Fibroblast of upper back skin (primary cell): Measurements from ENCODE around the gene PRTFDC1.

ENCODE experiments used
- DNase-seq: peaks from one replicate; pipeline ENCODE4 v3.0.0-alpha.2; 2013

Gene PRTFDC1

DNA sequence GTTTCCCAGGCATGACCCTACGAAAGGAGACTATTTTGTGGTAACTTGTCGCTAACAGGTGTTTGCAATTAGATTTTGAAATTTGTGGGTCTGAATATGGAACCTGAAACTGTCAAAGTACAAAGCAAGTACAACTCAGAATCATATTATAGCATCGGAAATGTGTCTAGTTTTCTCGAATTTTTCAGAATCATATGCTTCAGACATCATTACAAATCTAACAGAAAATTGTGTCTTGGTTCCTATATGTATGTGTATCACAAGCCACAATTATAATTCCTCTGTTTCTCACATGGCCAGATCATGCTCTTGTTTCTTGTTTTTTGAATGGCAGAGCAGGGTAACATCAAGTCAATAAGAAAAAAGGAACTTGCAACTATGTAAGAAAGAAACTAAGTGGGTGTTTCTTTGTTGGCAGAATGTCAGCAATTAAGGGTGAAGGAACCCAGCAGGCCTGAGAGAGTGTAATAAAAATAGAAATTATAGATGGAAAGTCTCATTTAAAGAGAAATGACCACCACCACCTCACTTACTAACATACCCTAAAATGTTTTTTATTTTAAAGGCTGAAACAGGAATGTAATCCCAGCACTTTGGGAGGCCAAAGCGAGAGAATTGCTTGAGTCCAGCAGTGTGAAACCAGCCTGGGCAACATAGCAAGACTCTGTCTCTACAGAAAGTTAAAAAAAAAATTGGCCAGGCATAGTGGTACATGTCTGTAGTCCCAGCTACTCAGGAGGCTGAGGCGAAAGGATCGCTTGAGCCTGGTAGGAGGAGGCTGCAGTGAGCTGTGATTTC is 51.3 kb downstream of the PRTFDC1 start:
- no peak for DNase-seq

DNA sequence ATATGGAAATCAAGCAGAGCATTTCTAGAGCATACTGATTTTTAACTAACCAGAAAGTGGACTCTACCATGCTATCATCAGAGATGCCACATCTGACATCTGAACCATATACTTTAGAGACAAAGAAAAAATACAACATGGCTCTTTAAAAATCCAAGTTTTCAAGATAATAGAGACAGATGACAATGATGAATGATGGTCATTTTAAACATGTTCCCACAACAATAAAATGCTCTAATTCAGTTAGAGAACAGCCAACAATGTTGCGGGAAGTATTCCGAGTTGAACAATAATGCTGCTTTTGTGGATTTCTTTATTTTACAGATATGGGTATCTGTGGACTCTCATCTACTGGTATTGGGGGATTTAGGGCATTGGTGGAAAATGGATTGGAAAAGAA is 52.8 kb downstream of the PRTFDC1 start:
- no peak for DNase-seq

DNA sequence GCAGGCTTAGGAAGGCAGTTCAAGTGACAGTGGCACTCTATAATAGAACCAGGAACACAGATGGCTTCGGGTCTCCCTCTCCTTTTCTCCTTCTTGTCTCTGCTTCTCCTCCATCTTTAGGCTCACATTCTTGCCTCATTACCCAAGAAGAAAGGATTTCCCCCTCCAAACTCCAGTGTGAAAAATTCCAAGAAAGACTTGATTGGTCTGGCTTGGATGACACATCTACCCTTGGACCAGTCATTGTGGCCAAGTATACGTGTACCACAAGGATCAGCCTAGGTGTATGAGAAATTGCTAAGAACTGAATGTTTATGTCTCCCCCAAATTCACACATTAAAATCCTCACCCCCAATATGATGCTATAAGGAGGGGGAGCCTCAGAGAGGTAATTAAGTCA is 53.9 kb downstream of the PRTFDC1 start:
- peak; percentile 25 for DNase-seq

DNA sequence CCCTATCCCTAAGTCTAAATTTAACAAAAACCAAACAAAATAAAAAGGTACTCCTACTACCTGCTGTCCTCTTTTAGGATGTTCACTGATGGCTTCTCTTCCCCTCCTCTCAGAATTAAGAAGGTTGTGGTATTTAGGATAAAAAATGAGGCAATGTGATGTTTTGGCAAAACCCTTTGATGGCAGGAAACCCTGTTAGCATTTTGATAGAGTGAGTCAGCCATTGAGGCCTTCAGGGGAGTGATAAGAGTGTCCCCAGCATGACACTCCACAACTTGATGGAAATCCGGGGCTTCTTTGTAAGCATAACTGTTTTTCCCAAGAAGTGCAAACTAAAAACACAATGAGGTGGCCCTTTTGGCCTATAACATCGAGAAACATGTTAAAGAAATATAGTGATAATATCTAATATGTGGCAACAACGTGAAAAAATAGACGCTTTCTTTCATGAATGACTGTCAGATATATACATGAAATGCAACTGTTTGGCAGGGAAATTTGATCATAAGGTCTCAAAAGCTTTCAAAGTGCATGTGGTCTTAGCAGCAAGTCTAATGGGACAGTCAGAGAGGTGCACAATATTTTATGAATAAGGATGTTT is 55.0 kb downstream of the PRTFDC1 start:
- peak; percentile 61 for DNase-seq

DNA sequence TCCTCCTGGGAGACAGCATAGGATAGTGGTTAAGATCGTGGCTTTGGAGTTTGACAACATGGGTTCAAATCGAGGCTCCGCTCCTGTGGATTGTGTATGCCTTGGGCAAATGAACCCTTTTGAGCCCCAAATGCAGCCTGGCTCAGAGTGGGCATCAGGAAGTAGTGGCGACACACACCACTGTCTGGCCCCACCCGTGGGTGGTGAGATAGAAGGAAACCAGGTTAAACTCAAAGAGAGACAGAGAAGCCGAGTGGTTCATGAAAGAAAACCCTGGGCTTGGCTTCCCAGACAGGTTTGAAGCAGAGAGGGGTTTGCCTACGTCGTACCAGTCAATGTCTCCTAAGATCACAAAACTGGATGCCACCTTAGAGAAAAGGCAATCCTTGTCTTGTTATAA is 57.7 kb downstream of the PRTFDC1 start:
- no peak for DNase-seq

DNA sequence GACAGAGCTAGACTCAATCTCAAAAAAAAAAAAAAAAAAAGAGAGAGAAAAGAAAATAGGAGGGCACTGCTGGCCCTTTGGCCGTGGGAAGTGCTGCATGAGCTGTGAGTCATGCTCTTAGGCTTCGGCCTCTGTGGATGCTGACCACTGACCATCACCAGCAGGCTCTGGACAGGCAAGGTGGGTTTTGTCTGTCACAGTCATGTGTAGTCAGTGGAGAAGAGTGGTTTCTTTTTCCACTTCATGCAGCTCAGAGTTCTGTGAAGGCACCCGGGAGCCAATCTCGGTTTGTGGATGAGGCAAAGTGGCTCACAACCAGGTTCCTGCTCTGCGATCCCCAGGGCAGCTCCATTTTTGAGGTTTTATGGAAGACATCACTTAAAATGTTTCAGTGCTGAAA is 58.1 kb downstream of the PRTFDC1 start:
- peak; percentile 51 for DNase-seq

DNA sequence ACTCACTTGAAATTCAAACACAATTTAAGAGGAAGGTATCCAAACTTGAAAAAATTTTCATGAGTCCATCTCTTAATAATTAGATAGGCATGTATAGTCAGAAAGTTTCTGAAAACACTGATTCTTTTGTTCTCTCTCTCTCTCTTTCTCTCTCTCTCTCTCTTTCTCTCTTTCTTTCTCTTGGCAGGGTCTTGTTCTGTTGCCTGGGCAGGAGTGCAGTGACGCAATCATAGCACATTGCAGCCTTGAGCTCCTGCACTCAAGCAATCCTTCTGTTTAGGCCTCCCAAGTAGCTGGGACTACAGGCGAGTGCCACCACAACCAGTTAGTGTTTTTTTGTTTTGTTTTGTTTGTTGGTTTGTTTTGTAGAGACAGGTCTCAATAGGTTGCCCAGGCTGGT is 59.3 kb downstream of the PRTFDC1 start:
- DNase-seq: peak; percentile 24

DNA sequence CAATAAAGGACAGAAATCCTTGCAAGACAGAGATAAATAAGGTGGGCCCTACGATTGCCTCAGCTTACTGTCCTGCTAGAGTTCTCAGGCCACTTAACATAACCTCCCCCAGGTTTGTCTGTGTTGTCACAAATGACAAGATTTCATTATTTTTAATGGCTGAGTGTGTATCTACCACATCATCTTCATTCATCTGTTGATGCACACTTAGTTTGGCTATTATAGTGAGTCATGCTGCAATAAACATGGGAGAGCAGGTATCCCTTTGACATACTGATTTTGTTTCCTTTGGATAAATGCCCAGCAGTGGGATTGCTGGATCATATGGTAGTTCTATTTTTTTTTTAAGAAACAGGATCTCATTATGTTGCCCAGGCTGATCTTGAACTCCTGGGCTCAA is 60.6 kb downstream of the PRTFDC1 start:
- DNase-seq: peak; percentile 89

DNA sequence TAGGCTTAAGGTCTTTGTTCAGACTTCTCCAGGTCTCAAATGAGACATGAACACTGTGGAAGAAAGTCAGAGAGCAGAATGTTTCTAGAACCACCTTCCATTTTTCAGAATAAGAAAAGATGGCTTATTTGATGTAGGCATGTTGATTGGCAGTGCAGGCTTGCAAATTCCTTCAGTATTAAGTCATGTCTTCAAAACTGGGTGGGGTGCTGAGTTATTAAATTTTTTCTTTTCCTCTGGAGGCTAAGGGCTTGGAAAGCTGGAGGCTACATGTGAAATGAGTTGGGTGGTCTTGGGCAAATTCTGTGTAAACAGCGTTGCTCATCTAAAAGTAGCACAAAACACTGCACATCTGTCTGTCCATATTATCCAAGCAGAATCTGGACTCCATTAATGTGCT is 62.8 kb downstream of the PRTFDC1 start:
- peak; percentile 53 for DNase-seq

DNA sequence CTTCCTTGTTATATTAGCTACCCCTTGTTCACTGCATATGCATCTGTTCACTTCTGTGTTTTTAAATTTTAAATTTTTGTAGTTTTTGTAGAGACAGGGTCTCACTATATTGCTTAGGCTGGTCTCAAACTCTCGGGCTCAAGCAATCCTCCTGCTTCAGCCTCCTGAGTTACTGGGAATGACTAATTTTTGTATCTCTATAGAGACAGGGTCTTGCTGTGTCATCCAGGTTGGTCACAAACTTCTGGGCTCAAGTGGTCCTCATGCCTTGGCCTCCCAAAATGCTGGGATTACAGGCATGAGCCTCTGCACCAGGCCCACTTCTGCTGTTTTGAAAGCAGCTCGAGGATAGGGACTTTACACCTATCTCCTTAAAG is 64.6 kb downstream of the PRTFDC1 start:
- DNase-seq: no peak

DNA sequence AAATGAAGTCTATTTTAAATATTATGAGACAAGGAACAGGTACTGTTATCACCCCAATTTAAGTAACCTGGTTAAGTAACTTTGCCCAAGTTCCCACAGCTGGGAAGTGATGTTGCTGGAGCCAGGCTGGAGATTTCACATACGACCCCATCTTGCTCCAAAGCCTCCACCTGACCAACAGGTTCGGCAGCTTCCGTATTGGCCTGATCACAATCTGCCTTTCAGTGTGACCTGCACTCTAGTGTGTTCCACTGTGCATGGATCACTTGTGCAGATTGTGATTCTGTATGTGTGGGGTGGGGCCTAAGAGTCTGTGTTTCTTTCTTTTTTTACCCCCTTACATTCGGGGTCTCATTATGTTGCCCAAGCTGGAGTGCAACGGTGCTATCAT is 66.1 kb downstream of the PRTFDC1 start:
- DNase-seq: no peak

DNA sequence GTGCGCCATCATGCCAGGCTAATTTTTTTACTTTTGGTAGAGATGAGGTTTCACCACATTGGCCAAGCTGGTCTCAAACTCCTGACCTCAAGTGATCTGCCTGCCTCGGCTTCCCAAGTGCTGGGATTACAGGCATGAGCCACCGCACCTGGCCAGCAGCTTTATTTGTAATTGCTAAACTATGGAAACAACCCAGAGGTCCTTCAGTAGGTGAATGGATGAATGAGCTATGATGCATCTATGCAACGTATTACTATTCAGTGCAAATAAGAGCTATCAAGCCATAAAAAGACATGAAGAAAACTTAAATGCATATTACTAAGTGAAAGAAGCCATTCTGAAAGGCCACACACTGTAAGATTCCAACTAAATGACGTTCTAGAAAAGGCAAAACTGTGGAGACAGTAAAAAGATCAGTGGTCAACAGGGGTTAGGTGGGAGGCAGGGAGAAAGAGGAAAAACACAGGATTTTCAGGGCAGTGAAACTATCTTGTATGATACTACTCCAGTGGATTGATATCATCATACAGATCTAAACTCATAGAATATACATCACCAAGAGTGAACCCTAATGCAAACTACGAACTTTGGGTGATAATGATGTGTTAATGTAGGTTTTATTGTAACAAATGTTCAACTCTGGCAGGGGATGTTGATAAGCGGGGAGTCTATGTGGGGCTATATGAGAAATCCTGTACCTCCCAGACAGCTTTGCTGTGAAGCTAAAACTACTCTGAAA is 66.7 kb downstream of the PRTFDC1 start:
- no peak for DNase-seq

DNA sequence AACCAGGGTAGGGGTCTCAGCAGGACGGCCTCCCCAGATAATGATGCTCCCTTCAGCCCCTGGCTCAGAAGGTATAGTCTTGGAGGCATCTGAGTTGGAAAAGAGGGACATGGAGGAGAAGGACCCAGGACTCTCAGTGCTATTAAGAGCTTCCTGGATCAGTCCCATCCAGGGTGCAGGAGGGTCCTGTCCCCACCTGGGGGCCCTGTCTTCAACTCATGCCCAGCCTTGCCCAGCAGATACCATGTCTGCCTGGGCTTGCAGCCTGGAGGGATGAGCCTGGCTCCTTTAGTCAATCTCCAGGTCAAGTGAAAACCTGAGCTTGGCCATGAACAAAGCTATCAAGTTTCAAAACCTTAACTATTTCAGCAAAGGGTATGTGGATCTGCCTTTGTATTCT is 67.6 kb downstream of the PRTFDC1 start:
- DNase-seq: no peak

DNA sequence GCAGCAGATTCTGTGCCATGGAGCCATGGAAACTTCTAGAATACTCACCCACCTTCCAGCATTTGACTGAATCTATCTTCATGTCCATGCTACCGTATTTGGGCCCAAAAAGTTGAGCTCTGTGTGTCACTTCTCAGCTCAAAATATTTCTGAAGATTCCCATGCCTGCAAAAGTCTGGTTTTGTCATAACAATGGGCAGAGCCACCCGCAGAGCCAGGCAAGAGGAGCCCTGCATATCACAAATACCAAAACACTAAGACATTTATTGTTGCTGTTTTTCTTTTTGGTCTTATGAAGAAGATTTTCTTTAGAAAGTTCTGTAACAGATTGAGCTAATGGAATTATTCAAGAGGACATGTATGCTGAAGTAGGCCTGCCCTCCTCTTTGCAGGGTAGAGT is 68.1 kb downstream of the PRTFDC1 start:
- DNase-seq: no peak

DNA sequence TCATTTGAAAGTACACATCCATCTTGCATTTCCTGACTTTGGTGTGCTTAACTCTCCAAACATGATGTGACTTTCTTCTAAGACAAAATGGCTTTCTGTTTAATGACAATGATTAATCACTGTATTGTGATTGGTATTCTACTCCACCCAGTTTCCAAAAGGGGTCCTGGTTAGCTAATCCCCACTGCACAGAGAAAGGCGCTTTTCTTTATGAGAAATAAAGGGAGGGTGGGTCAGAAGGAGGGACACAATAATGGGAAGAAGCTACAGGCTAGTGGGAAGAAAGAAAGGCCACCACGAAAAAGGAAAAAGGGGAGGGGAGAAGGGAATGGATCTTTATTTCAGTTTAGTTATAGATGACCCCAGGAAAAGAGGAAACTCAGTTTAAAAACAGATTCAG is 69.2 kb downstream of the PRTFDC1 start:
- DNase-seq: no peak

DNA sequence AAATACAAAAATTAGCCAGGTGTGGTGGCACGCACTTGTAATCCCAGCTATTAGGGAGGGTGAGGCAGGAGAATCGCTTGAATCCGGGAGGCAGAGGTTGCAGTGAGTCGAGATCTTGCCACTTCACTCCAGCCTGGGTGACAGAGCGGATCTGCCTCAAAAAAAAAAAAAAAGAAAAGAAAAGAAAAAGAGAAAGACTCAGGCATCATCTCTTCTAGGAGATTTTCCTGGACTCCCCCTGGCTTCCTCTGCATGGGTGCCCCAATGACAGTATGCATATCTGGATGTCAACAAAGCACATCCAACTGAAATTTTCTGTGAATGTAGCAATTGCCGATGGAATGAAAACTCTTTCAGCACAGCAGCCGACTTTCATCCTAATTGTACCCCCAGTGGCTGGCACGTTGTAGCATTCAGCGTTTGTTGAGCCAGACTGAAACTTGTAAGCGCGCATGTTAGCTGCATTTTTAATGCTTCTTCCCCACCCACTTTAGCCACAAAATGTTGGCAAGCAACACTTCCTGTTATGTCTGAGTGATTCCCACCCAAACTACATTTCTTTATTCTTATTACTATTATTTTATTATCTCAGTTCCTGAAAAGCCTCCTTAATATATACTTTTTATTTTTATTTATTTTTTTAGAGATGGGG is 70.2 kb downstream of the PRTFDC1 start:
- DNase-seq: peak; percentile 83

DNA sequence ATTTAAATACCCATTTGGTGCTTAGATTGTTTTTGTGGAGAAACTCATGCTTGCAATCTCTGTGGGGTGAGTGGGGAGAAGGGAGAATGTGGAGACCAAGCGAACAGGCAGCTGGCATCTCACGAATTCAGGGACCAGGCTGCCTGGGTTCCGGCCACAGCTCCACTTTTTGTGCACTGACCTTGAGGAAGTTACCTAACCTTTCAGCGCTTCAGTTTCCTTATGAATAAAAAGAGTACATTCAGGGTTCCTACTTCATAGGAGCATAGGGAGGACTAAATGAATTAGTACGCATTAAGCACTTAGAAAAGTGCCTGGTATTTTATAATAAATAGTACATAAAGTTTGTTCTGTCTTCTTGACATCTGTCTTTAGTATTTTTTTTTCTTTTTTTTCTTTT is 72.5 kb downstream of the PRTFDC1 start:
- DNase-seq: no peak

DNA sequence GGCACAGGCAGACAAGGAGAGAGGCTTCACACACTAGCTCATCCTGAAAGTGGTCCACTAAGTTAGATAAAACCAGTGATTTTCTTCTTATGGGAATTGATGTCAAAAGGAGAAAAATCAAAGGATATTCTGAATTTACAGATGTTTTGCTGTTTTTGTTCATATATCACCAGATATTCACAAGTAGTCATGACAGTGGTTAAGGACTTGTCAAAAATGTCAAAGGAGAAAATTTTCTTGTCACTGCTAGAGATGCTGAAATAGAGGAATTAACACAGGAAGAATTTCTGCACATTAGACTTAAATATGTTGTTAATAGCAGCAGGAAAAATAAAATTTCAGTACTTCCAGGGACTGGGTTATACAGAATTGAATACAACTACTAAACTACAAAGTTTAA is 78.3 kb downstream of the PRTFDC1 start:
- DNase-seq: no peak

DNA sequence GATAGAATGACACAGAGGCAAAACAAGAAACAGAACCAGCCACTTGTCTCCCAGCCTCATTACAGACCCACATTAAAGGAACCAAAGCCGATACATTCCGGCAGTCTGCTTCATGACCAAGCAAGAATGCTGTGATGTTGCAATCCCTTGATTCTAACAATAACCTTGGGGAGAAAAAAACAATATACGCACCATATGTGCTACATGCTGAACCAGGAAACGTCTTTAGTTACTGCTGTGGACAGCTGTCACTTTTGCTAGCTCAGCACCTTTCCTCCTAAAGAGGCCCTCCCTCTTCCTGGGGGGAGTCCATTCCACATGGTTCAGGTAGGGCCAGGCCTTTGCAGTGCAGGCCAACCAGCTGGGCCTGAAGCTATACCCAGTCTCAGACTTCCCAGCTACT is 79.1 kb downstream of the PRTFDC1 start:
- peak; percentile 97 for DNase-seq

DNA sequence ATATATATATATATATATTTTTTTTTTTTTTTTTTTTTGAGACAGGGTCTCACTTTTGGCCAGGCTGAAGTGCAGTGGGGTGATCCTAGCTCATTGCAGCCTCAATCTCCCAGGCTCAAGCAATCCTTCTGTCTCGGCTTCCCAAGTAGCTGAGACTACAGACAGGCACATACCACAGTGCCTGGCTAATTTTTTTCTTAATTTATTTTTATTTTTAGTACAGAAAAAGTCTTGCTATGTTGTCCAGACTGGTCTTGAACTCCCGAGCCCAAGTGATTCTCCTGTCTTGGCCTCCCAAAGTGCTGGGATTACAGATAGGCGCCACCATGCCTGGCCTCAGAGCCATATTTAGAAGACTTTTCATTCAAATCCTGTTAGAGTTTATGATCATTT is 79.6 kb downstream of the PRTFDC1 start:
- DNase-seq: peak; percentile 16

DNA sequence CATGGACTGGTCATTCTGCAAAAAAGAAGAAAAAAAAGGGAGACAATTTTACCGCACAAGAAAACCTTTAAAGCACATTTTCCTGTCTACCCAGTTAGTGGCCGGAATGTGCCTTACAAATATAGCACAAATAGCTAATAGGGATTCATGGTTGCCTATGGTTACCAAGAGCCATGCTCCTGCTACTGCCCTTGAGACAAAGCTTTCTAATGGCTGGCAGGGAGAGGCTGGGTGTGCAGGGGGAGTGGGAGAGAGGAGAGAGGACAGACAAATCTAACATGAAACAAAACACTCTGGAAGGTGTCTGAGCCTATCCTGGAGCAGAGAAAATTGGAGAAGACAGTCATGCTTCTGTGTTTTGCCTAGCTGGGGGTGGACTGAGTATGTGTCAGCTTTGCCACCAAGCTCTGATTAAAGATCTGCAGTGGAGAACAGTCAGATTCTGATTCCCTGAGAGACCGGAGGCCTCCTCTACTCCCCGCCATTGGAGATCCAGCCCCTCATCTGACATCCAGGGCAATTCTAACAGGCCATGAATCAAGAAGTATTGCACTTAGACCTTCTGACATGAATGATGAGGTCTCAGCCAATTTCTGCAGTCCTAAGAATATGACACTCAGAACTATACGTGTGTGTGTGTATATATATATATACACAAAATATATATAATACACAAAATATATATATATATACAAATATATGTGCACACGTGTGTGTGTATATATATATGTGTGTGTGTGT is 80.2 kb downstream of the PRTFDC1 start:
- peak; percentile 32 for DNase-seq

DNA sequence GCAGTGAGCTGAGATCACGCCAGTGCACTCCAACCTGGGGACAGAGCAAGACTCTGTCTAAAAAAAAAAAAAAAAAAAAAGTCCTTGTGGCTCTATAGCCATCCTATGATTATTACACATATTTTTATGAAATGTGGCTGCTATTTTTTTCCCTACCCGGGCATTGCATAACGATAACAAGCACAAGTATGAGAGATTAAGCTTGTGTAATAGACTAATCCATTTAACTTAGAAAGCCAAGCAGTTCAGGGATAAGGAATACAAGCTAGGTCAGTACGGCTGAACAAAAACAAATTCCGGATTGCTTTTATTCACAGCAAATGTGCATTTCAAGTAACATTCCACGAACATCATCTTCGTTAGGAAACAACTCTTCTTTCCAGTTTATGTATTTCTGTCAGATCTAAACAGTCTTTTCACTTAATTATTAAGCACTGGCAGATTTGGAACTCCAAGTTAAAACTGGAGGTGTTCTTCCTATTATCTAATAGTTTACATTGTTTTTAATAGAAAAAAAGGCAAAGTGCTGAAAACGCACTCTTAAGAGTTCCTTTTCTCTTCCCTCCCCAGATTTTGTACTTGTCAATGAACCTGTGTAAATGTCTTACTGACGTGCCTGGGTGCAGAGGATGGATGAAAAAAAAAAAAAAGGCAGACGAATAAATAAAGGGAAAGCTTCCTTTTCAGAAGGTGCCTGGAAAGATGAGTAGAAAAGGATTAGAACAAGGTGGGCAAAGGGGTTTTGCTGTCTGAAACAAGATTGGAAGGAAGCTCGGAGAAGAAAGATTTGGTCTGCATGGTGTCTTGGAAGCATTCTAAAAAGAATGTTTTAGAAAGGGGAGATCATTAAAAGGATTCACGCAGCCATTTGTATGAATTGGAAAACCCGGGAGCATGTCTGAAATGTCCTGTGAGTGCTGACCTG is 81.1 kb downstream of the PRTFDC1 start:
- no peak for DNase-seq
